PFSK-1 (cell line): ENCODE results near the gene CDA.

Experiments
- POLR2AphosphoS5 ChIP-seq: IDR thresholded peaks from 2 replicates; pipeline ENCODE4 v1.6.1; 2012; ENCODE audit warnings: low read depth, mild to moderate bottlenecking, control low read depth, low read length, moderate library complexity
- REST ChIP-seq, 2 experiments: IDR thresholded peaks; 2 replicates each; pipeline versions ENCODE4 v1.6.1 to v1.8.0; 2011 to 2012; ENCODE audit warnings: low read depth in 2 of 2, low read length in 2 of 2, control low read depth in 1 of 2, inconsistent platforms in 1 of 2, mild to moderate bottlenecking in 1 of 2, moderate library complexity in 1 of 2; ENCODE audit not compliant: insufficient read depth in 1 of 2
- SIN3A ChIP-seq: IDR thresholded peaks from 2 replicates; pipeline ENCODE4 v1.6.1; 2012; ENCODE audit warnings: mild to moderate bottlenecking, low read length, moderate library complexity, borderline replicate concordance; ENCODE audit not compliant: insufficient read depth
- TAF1 ChIP-seq: IDR thresholded peaks from 2 replicates; pipeline ENCODE4 v1.6.1; 2012; ENCODE audit warnings: low read length, control low read depth, borderline replicate concordance; ENCODE audit not compliant: insufficient read depth

DNA sequence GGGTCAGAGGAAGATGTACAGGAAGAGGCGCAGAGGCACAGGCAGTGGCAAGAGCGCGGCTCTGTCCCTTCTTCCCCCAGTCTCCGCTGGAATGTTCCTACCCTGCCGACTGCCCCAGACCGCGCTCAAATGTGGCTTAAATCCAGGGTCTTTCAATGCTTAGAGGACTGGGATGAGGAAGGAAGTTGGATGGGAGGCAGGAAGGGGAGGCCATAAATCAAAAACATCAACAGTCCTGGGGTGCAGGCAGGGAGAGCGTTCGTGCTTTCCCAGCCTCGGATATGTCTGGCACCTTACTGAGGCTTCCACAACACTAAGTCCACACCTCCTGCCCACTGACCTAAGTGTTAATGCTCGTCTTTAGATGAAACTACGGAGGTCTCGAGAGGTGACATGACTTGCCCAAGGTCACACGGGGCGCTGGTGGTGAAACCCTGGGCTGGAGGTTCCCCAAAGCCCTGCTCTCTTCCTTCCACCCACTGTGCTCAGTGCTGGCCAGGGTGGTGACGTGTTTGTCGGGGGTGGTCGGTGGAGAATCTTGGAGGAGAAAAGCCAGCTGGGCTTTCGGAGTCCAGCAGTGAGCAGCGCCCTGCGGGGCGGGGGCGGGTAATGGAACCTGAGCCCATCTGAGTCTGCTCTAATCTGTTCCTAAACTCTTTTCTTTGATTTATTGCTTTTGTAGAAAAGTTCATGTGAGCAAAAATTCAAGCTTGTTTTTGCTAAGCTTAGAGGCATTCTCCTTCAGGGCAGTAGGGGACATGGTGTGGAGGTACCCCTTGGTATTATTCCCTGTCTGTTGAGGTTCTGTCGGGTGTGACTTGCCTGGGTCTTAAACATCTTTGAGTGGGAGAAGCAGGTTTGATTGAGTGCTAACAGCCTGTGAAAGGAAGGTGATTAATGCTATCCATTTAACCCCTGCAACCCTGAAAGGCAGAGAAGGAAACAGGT, 708 bp downstream of the CDA start:
- TF ChIP-seq POLR2AphosphoS5 (no peak), TAF1 (no peak), REST (IDR thresholded peaks at IDR 0.05; ENCODE audit: insufficient read depth in 1 of 2, low read depth in 2 of 2, low read length in 2 of 2) (no peak), SIN3A (no peak)
